ENCODE measurements around the gene SGSM1.

Gene SGSM1

DNA sequence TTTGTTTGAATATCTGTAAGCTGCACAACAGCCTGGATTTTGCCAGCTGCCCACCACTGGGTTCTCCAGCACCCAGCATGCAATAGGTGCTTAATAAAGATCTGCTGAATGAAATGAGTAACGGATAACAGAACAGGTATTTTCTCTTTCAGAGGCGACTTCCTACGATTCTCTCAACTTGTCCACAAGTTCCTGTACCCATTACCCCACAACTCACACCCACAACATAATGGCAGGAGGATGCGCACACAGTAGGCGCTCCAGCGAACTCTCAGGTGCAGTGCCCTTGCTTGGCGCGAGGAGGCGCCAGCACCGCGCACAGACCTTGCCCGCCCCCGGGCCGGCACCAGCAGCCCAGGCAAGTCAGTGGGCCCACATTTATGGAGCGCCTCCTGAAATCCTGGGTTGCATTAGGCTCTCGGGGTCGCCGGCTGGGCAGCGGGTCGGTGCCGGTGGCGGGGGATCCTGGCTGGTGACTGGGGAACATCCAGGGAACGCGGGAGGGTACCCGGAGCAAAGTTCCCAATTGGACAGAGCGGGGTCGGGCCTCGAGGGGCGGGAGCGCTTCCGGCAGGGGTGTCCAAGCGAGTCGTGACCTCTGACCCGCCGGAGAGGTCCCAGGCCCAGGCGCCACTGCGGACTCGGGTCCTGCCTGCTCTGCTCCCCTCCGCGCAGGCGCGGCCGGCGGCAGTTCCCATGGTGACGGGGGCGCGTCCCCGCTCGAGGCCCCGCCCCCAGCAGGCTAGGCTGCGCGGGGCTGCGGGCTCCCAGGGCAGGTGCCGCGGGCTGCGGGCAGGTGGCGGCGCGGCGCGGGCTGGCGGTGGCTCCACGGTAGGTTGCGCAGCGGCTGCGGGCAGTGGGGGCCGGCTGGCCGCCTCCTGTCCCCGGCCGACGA, 146.2 kb downstream of the SGSM1 start, which contains the start of gene KIAA1671:
Gene KIAA1671, plus strand, starts transcription at position 775 of the 895 bp plus-strand sequence. CDS start 75,284 bp downstream, outside the sequence.
- no peak for DNase-seq (ENCODE audit: low read depth)

DNA sequence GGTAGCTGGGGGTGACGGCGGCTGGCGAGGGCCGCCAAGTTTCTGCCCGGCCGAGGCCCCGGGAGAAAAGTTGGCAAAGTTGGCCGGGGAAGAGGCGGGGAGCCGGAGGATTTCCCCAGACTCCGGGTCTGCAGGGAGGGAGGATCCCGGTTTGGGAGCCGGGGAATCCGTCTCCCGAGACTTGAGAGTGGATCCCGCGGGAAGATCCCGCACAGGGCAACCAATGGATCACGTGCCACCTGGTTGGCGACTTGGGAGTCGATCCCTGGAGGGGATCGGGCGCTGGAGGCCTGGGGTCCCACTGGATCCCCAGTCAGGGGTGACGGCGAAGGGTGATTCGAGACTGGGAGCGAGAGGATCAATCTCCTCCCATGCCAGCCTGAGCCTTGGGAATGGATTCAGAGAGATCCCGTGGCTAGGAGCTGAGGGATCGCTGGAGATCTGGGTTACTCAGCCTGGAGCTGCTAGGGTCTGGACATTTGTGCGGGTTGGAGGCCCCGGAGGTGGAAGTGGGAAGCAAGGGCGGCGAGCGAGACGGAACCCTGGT, 146.9 kb downstream of the SGSM1 start:
- no peak for DNase-seq (ENCODE audit: low read depth)

DNA sequence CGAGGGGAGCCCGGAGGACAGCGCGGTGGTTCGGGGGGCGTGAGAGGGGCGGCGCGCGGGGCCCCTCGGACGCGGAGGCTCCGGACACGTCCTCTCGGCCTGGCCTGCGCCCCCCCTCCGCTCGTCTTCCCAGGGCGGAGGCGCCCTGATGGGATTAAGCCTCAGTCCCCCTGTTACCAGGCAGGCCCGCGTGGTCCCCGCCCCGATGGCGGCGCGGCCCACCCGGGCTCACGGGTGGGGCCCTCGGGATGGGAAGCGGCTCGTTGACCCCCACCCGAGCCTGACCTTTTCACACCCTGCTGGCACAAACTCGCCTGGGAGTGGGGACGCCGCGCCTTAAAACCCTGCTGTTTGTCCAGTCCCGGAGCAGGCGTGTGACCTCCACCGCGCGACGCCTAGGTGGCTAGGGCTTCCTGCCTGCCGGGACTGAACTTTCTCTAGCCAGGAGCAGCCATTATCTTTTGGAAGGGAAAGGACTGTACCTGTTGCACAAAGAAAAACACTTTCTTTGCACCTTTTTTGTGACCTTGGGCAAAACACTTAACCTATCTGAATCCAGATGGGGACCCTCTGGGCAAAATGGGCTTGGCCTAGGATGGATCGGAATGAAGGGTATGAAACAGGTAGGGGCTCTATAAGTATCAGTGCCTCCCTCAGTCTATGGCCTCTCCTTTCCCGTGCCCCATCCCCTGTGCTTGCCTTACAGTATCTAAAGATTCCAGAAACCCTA, 147.5 kb downstream of the SGSM1 start:
- no peak for DNase-seq (ENCODE audit: low read depth)

DNA sequence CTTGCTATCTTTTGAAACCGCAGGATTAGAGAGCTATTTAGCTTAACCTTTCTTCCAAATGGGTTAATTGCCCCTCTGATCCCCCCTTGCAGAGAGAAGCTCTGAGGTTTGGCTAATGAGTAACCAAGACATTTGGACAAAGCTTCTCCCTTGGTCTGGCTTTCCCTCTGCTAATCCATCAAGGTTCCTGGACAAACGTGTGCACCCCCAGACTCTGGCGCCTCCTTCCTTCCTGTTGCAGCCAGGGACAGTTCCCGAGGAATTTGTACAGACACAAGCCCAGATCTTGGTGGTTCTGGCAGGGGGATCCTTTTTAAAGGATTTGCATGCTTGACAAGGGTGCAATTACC, 148.1 kb downstream of the SGSM1 start:
- no peak for DNase-seq (ENCODE audit: low read depth)

- no peak for DNase-seq (ENCODE audit: low read depth)
These were observed 148.8 kb downstream of the SGSM1 start for GRCh38 chr22:24954856-24955255.

- DNase-seq (ENCODE audit: low read depth) = no peak
These were observed 151.0 kb downstream of the SGSM1 start for GRCh38 chr22:24957043-24957442.

GRCh38 chr22:24961217-24961844, 155.3 kb downstream of the SGSM1 start:
- DNase-seq (ENCODE audit: low read depth) = no peak

DNA sequence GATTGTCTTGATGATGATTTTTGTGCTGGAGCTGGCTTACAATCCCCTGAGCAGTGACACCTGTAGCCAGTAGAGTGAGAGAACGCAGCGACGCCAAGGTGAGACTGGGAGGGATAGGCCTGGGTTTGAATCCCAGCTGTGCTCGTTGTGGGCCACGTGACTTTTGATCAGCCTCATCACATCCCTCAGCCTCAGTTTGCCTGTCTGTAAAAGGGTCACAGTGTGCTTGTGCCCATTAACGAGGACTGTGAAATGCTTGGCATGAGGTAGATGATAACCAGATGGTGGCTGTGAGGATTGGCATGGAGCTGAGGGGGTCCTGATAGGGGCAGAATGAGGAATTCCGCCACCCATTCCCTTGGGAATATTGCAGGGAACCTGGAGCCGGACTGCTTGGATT, 156.1 kb downstream of the SGSM1 start:
- DNase-seq (ENCODE audit: low read depth) = no peak

DNA sequence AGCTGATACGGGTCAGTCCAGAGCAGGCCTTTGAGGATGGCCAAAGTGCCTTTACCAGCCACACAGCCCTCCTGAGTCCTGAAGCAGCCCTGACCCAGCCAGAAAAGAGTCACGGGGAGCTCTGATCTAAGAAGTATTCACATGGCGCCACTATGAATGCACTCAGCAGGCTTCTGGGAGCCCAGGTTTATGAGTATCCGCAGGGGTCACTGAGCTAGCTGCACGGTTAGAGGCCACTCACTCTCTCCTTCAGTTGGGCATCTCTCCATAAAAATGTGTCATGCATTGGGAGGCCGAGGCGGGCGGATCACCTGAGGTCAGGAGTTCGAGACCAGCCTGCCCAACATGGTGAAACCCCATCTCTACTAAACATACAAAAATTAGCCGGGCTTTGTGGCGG, 156.8 kb downstream of the SGSM1 start:
- DNase-seq (ENCODE audit: low read depth) = no peak

GRCh38 chr22:24964441-24964840, 158.4 kb downstream of the SGSM1 start:
- no peak for DNase-seq (ENCODE audit: low read depth)

DNA sequence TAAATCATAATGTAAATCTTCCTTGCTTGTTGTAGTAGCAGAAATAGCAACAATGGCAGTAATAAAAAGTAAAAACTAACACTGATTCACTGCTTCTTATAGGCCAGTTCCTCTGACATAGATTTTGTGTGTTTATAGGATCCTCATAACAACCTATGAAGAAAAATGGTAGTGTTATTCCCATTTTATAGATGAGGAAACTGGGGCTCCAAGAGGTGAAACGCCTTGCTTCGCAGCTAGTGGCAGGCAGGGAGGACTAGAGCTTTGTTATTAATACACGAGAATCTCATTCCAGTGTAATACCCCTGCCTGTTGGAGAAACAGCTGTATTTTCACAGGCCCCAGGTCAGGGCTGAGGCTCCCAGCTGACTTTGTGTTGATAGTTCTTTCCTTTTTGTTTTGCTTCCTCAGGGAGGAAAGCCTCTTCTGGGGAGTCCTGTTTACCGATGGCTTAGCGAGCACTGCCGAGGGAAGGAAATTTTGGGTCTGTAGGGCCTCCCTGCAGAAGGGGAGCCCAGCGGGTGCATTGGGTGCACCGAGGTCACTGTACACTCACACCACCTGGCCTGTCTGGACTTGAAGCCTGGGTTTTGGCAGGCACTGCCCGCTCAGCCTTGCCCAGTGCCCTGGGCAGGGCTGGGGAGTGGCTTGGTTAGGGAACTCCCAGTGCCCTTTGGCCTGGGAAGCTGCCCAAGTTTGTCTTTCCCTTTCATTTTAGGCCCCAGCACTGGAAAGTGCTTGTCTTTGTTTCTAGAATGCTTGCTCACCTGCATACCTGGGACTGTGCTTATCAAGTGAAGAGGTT, 160.0 kb downstream of the SGSM1 start:
- no peak for DNase-seq (ENCODE audit: low read depth)

- DNase-seq (ENCODE audit: low read depth) = no peak
These were observed 162.1 kb downstream of the SGSM1 start for GRCh38 chr22:24968066-24968561.

DNA sequence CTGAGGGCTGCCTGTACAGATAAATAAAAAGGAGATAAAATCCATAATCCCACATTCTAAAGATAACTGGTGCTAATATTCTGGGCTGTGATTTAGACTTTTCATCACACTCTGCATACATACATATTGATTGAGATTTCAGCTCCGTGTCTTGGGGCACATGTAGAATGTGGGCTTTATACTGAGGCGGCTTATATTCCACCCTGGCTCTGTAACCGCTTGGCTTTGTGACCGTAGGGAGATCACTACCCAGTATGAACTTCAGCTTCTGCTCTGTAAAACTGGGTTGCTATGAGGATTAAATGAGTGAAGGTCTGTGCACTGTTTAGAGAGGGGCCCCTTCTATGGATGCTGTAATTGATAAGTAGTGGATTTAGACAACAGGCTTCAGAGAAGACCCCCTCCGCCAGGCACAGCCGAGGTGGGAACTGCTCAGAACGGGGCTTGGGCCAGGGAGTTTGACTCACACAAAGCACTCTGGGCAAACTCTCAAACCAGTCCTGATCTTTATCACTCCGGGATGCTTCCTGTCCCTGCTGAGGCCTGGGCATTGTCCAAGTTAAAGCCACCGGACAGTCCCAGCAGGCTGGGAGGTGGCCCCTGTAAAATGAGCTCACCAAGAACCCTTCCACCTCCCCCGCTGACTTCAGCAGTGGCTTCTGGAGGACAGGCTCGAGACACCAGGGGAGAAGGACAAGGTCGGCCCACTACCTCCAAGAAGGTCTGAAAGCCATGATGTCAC, 163.7 kb downstream of the SGSM1 start:
- no peak for DNase-seq (ENCODE audit: low read depth)

DNA sequence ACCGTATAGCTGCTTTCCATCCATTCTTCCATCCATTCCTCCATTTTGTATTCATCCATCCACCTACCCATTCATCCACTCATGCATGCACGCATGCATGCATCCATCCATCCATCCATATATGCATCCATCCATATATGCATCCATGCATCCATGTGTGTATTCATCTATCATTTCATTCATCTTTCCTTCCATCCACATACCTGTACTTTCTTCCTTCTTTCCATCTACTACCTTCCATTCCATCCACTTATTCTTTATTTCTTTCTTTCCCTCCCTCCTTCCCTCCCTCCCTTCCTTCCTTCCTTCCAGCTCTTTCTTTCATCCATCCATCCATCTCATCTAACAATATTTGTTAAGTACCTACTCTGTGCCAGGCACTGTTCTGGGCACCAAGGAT, 166.4 kb downstream of the SGSM1 start:
- DNase-seq (ENCODE audit: low read depth) = no peak

- DNase-seq (ENCODE audit: low read depth) = no peak
These were observed 167.9 kb downstream of the SGSM1 start for GRCh38 chr22:24973872-24974271.

DNA sequence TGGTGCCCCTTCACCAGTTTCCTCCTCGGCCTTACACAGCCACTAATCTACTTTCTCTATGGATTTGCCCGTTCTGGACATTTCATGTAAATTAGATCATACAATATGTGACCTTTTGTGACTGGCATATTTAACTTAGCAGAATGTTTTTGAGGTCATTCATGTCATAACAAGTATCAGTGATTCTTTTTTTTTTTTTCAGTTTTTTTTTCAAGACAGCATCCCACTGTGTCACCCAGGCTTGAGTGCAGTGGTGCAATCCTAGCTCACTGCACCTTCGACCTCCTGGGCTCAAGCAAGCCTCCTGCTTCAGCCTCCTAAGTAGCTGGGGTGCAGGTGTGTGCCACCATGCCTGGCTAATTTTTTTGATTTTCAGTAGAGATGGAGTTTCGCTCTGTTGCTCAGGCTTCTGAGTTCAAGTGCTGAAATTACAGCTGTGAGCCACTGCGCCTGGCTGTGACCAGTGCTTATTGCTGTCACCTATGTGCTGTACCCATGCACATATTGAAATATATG, 169.2 kb downstream of the SGSM1 start:
- no peak for DNase-seq (ENCODE audit: low read depth)

- DNase-seq (ENCODE audit: low read depth) = no peak
These were observed 169.9 kb downstream of the SGSM1 start for GRCh38 chr22:24975813-24976341.

DNA sequence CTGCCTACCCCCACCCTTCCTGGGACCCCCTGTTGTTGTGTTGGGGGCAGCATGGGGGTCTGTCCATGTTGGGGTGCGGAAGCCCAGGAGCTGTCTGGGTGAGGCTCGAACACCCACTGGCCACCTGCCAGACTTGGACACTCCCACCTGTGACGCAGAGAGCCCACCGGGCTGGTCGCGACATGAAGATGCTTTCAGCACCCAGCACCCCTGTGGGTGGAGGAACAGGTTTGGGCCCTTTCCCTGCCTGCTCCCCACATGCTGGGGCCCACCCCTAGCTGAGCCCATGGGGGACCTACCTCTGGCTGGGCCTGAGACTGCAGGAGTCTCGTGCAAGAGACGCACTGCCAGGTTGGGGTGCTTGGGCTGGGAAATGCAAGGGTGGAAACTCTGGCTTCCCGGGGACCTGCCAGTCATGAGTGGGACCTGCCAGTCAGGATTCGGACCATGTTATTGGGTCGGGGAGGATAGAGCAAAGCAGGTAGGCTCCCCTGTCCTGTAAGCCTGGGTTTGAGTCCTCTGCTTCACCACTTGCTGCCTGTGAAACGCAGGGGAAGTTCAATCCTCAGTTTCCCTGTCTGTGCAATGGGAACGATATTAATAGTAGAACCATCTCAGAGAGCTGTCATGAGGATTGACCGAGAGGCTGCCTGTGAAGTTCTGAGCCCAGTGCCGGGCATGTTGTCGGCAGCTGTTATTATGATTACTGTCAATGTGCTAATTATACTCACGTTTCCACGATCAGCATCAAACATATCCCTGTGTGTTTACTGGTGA, 170.6 kb downstream of the SGSM1 start:
- no peak for DNase-seq (ENCODE audit: low read depth)
